Fibroblast of skin of back (primary cell): ENCODE data around the gene MVP.
"Not testable (repeated sequence)": the region's sequence is repeated elsewhere in the genome, so short reads cannot be mapped to it uniquely, and the experiment has no call there.

ENCODE experiments used
- DNase-seq: peaks from one replicate; pipeline ENCODE4 v3.0.0-alpha.2; 2013

MVP gene

DNA sequence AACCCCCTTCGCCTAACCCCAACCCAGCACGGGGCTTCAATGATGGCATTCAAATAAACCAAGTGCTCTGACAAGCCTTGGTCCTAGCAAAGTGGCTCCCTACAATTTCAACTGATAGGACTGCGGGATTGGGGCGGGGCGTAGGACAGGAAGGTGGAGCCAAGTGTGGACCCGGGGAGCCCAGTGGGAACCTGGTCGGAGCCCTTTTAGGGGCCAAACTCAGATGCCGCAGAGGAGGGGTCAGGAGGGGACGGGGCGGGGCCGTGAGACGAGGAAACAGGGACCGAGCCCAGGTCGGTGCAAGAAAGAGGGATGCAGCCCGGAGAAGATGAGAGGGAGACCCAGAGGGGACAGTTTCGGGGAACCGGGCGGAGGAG, 55.9 kb downstream of the MVP start:
- DNase-seq: no peak

GRCh38 chr16:29876594-29877249, 56.5 kb downstream of the MVP start:
- DNase-seq: no peak

- DNase-seq: peak; percentile 45
These were observed 57.2 kb downstream of the MVP start for GRCh38 chr16:29877266-29877961.

GRCh38 chr16:29878172-29878571, 57.9 kb downstream of the MVP start:
- no peak for DNase-seq

DNA sequence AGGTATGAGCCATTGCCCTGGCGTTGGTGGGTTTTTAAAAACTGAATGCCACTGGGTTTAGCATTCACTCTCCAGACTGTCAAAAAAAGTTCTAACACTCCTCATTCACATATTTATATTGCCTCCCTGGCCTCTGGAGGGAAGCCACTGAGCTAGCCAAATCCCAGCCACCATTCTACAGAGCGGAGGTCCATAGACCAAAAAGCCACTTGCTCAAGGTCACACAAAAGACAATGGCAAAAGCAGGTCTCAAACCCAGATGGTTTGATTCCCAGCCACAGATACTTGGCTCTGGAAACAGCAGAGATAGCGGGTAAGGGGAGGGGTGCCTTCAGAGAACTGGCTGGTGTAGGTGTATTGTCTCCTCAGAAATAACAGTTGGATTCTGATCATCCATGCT, 60.8 kb downstream of the MVP start:
- no peak for DNase-seq

- no peak for DNase-seq
These were observed 63.7 kb downstream of the MVP start for GRCh38 chr16:29883987-29884386.

GRCh38 chr16:29889372-29889771, 69.1 kb downstream of the MVP start:
- DNase-seq: not testable (repeated sequence)

DNA sequence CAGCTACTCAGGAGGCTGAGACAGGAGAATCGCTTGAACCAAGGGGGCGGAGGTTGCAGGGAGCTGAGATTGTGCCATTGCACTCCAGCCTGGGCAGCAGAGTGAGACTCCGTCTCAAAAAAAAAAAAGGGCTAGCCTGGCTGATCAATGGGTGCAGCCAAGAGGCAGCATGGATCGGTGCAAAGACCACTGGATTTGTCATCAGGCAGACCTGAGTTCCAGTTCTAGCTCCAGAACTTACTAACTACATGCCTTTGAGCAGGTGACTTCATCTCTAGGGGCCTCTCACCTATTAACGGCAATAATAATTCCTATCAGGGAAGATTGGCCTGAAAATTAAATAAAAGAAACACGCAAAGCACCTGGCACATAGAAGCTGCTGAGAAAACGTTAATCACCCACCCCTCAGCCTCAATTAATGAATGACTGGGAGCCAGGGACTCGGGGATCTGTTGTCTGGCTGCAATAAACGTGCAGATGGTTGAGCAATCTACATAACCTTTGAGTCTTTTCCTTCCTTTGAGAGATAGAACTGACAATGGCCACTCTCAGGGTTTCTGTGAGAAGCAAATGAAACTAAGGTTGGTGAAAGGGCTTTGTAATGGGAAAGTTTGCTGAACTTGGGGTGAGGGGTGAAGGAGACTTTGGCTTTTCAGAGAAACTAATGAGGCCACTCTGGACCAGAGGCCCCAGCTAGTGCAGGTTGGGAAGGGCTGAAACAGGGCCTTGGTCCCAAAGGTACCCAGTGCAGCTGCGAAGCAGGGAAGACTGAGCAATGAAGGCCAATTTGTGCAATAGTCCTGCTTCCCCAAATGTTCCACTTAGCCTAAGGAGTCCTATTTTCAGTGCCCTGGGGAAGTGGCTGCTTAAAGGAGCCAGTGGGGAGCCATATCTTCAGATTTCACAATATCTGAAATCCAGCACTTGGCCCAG, 71.5 kb downstream of the MVP start:
- DNase-seq: no peak

GRCh38 chr16:29892458-29892813, 72.2 kb downstream of the MVP start:
- no peak for DNase-seq

DNA sequence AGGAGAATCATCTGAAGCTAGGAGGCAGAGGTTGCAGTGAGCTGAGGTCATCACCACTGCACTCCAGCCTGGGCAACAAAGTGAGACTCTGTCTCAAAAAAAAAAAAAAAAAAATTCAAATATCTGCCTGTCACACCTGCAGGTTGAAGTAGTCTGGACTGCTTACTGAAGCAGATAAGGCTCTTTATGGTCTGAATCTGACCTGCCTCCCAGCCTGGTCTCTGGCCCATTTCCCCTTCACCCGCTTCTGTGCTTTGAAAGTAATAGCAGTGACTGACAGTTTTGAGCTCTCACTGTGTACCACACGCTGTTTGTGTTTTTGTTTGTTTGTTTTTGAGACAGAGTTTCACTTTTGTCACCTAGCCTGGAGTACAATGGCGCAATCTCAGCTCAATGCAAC, 73.3 kb downstream of the MVP start:
- DNase-seq: no peak

- no peak for DNase-seq
These were observed 74.1 kb downstream of the MVP start for GRCh38 chr16:29894352-29894751.

GRCh38 chr16:29896841-29897240, 76.6 kb downstream of the MVP start:
- no peak for DNase-seq

- no peak for DNase-seq
These were observed 77.1 kb downstream of the MVP start for GRCh38 chr16:29897333-29897732.
